RPMI7951 (cell line): ENCODE measurements around the gene OR13J1. TPM values are rescaled to one million over a fixed set of nuclear protein-coding genes. Genes with fewer than 3 reads are reported as not detected.
"Not testable (repeated sequence)": the region's sequence is repeated elsewhere in the genome, so short reads cannot be mapped to it uniquely, and the experiment has no call there.

ENCODE experiments used
- DNase-seq: peaks from one replicate; pipeline ENCODE4 v3.0.0-alpha.2; 2012; ENCODE audit warnings: low read depth
- total RNA-seq: library from RNA; depleted of rRNA; stranded (reverse); fragments of >200 nt; shearing (Covaris generic); gene quantifications from 2 replicates; pipeline ENCODE4 v1.2.3, GENCODE V29; 2014; rRNA removed

Gene OR13J1, protein sequence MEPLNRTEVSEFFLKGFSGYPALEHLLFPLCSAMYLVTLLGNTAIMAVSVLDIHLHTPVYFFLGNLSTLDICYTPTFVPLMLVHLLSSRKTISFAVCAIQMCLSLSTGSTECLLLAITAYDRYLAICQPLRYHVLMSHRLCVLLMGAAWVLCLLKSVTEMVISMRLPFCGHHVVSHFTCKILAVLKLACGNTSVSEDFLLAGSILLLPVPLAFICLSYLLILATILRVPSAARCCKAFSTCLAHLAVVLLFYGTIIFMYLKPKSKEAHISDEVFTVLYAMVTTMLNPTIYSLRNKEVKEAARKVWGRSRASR
- total RNA-seq = not detected in 2 replicates

GRCh38 chr9:35870351-35870923 is at the start of gene OR13J1:
OR13J1 (minus strand) TSS chr9:35870401; CDS start chr9:35870401, 0 bp downstream.
- DNase-seq = no peak

DNA sequence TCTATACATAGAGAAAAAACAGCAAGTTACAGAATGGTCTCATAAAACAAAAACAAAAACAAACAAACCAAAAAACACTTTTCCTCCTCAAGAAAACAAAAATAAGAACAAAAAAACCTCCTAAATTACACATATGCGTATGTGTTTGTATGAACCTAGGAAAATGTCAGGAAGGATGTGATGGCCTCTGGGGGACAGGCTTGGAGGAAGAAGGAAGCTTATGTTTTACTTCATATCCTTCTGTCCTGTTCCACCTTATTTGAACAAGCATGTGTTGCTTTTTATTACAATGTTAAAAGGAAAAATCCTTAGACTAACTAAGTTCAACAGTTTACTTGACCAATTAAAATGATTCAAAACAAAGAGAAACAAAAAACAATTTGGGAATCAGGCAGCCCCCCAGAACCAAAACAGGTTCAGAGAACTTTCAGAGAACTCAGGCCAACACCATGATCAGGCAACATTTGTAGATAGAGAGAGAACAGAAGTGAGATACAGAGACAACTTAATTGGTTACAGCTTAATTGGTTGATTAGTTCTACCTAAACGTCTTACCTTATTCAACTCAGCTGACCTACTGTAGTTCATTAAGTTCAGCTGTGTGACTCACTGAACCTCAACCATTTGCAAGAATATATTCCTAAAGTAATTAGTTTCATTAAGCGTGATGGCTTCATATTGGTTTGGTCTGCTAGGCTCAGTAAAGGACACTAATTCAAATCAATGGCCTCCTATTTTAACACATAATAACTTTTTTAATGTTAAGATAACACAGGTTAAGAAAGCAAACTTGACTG is 49.2 kb upstream of the OR13J1 start:
- DNase-seq = no peak

- DNase-seq = no peak
Measured at GRCh38 chr9:35918780-35919179, 48.6 kb upstream of the OR13J1 start.

DNA sequence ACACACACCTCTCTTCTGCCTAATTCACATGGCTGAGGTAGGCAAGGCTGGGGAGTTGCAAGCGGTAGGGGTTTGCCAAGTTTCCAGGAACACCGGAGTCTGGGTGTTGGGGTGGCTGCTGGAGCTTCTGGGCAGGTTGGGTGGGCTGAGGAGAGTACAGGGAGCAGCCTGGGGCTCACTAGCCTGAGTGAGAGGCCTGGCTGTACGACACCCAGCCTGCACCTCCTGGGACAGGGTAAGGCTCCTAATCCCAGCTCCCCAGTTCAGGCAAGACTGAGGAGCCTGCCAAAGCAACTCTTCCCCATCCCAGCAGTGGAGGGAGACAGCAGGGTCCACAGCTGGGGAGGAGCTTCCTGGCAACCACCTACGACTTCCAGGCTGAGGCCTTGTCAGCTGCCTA is 47.1 kb upstream of the OR13J1 start:
- DNase-seq = no peak

DNA sequence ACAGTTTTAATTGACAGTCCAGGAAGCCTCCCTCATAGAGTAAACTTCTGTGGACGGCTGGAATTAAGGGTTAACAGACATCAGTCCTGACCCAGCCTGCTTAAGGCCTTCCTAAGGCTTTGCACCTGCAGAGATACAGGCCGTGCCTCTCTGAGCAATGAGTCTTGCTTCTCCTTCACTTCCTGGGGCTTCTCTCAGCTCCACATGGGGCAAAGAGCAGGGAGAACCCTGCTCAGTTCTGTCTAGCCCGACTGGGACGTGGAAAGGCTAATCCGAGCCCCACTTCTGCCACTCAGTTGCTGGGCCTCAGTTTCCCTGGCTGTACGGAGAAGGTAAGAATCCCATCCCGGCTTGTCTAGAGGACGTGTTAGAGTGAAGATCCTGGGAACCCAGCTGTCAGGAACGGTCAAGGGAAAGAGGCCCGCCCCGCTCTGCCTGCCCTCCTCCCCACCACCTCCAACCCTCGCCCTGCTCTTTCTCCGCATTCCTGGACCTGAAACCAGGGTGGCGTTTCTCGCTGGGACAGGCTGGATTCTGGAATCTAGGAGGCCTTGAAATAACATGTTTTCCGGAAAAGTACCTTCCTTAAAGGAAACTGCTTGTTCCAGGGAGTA is 45.6 kb upstream of the OR13J1 start:
- no peak for DNase-seq

DNA sequence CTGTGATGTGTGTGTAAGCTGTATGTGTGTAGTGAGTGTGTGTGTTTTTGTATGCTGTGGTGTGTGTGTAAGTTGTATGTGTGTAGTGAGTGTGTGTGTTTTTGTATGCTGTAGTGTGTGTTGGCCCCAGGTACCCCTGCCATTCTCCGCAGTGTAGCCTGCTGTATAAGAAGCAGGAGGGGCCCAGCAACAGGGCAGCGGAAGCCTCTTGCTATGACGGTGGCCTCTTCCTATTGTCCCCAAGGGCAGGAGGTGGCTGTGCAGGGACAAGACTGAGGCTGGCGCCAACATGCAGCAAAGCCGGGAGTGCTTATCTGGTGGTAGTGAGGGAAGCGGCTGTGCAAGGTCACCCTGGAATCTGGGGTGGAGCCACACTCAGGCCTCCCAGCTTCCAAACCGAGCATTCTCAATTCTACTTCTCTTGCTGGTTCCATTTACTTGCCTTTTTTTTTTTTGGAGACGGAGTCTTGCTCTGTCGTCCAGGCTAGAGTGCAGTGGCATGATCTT is 44.2 kb upstream of the OR13J1 start:
- DNase-seq = peak; percentile 88

- DNase-seq = not testable (repeated sequence)
Measured at GRCh38 chr9:35913429-35913828, 43.2 kb upstream of the OR13J1 start.

GRCh38 chr9:35912791-35913400 is 42.7 kb upstream of the OR13J1 start:
- no peak for DNase-seq

DNA sequence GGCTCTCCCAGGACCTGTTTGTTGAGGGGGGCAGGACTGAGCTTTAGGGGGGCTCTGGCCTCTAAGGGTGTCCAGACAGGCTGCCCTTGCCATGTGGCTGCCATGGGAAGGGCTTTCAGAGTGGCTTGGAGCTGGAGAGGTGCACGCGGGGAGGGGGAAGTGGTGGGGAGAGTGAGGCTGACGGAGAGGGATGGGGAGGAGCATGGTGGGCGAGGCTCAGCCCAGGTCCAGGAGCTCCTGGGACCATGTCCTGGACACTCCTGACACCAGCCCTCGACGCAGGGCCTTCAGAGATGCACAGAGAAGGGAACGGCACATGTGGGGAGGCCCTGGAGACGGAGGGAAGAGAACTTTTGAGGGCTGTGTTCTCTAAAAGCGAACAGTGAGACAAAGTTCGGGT is 41.5 kb upstream of the OR13J1 start:
- no peak for DNase-seq

- peak; percentile 23 for DNase-seq
Measured at GRCh38 chr9:35910613-35911359, 40.6 kb upstream of the OR13J1 start.

DNA sequence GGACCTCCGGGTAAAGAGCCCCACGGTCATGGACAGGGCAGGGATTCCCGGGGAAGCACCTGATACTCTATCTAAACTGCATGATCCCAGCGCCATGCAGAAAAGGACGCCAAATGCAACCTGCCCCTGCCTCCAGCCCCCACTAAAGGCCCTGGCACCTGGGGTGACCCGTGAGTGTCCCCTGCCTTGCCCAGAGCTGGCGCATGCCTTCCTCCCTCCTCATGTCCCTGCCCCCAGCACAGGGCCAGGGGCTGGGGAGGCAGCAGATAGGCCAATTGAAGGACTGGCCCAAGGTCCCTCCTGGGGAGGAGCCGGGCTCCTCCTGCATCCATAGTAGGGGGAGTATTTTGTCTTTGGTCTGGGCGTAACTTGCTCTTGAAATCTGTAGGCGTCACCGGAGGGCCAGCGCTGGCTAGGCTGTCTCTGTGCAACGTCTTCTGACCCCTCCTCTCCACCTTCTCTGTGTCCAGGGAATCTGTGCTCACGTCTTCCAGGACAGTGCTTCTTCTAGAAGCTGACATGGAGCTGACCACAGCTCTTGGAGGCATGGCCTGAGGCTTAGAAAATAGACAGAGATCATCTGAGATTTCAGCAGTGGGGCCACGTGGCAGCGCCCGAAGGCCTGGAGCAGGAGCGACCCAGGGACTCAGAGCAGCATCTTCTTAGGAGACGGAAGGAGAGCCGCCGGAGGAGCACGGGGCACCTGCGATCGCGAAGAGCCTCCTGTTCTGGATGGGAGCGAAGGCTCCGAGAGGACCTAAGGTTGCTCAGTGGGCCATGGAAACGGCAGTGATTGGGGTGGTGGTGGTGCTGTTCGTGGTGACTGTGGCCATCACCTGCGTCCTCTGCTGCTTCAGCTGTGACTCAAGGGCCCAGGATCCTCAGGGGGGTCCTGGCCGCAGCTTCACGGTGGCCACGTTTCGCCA is 39.7 kb upstream of the OR13J1 start:
- DNase-seq = no peak

- no peak for DNase-seq
Measured at GRCh38 chr9:35909274-35909673, 39.1 kb upstream of the OR13J1 start, which contains the start of gene SPAAR. SPAAR (plus strand) TSS chr9:35909490; CDS start chr9:35910464, 974 bp downstream.

DNA sequence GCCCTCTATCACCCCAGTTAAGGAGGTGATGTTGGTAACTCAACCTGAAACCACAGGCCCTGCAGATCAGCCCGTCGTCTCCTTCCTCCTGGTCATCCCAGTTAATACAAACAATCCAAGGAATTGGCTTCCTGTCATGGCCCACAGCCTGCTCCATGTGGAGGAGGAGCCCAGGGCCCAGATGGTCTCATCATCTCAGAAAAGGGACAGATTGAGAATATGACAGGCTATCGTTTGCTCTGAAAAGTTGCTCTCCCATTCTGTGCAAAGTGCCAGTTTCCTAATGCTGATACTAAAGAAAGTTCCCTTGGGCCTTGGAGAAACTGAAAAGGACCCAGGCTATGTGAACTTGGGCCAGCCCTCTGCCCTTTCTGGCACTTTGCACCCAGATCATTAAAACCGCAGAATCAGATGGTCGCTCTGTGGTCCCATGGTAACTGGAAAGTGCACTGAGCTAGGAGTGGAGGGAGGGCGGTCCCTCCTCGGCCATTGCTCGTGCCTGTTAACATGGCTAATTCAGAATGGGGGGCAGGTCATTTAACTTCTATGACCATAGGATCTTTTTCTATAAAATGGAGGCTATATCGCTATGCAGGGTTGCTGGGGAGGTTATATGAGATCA is 38.4 kb upstream of the OR13J1 start:
- DNase-seq = peak; percentile 83

GRCh38 chr9:35907711-35908503 is 37.7 kb upstream of the OR13J1 start:
- peak; percentile 92 for DNase-seq

DNA sequence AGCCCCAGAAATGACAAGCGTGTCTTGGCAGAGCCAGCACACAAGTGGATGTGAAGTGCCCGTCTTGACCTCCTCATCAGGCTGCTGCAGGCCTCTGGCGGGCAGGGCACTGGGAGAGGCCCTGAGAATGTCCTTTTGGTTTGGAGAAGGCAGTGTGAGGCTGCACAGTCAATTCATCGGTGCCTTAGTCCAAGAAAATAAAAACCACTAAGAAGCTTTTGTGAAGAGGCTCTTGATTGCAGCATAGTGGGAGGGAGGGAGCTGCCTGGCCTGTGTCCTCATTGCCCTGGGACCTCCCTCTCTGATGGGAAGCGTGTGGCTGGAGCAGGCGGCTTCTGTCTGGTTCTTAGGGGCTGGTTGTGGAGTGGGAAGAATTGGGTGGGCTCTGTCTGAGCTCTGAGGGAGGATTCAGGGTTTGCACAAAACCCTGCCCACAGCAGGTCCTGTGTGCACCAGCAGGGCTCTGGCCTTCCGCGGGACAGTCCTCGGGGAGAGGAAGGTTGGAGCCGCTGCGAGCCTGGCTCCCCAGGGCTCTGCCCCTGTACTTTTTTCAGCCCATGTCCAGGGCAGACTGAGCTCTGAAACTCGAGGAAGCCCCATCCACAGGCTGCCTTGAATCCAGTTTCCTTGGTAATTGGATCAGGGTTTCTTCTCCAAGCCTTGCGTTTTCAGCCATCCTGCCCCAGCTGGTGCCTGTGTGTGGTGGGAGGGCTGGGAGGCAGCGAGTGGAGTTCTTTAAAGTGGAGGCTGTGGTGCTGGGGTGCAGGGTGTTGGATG is 36.9 kb upstream of the OR13J1 start:
- peak; percentile 43 for DNase-seq

GRCh38 chr9:35905912-35906679 is 35.9 kb upstream of the OR13J1 start, which contains the start of gene HRCT1:
HRCT1 (plus strand) TSS chr9:35906202; CDS start chr9:35906288, 86 bp downstream.
- peak; percentile 89 for DNase-seq
